DOHH2 (cell line): ENCODE results near the gene ZSCAN32.

ENCODE experiments used
- H3F3A ChIP-seq: fragments of 200-600 bp; sonication (generic), shearing (Covaris generic); 2 replicates; pipeline ENCODE4 v1.6.0; 2016; ENCODE audit warnings: antibody characterized with exemption, mild to moderate bottlenecking; ENCODE audit not compliant: control insufficient read depth, insufficient read depth
- H3K27ac ChIP-seq: fragments of 200-600 bp; sonication (generic); 2 replicates; pipeline ENCODE4 v1.5.1; 2014; ENCODE audit warnings: low read depth, mild to moderate bottlenecking, low read length, moderate library complexity
- H3K27me3 ChIP-seq: fragments of 200-600 bp; sonication (generic); 2 replicates; pipeline ENCODE4 v1.6.1; 2014; ENCODE audit warnings: mild to moderate bottlenecking, low read length, mixed read lengths; ENCODE audit not compliant: control insufficient read depth
- H3K36me3 ChIP-seq: fragments of 200-600 bp; sonication (generic); 2 replicates; pipeline ENCODE4 v1.6.1; 2014; ENCODE audit warnings: mild to moderate bottlenecking, low read length, moderate library complexity, mixed read lengths; ENCODE audit not compliant: control insufficient read depth
- H3K4me1 ChIP-seq: fragments of 200-600 bp; sonication (generic); 2 replicates; pipeline ENCODE4 v1.6.1; 2014; ENCODE audit warnings: mild to moderate bottlenecking, low read length, mixed read lengths; ENCODE audit not compliant: control insufficient read depth
- H3K4me2 ChIP-seq: fragments of 200-600 bp; sonication (generic); 2 replicates; pipeline ENCODE4 v1.6.0; 2014; ENCODE audit warnings: mild to moderate bottlenecking, low read length, moderate library complexity
- H3K4me3 ChIP-seq: fragments of 200-600 bp; sonication (generic); 2 replicates; pipeline ENCODE4 v1.5.1; 2014; ENCODE audit warnings: mild to moderate bottlenecking, low read length, mixed read lengths
- H3K79me2 ChIP-seq: fragments of 200-600 bp; sonication (generic); 2 replicates; pipeline ENCODE4 v1.6.1; 2014; ENCODE audit warnings: mild to moderate bottlenecking, low read length, mixed read lengths; ENCODE audit not compliant: control insufficient read depth
- H3K9me2 ChIP-seq: fragments of 200-600 bp; sonication (generic); replicated peaks from 2 replicates; pipeline ENCODE4 v1.6.1; 2014; ENCODE audit warnings: mild to moderate bottlenecking, low read length, mixed read lengths; ENCODE audit not compliant: control insufficient read depth
- H3K9me3 ChIP-seq: fragments of 200-600 bp; sonication (generic); 2 replicates; pipeline ENCODE4 v1.6.1; 2014; ENCODE audit warnings: antibody characterized with exemption, low read length, mixed read lengths; ENCODE audit not compliant: control insufficient read depth, insufficient read depth
- H4K20me1 ChIP-seq: fragments of 200-600 bp; sonication (generic); 2 replicates; pipeline ENCODE4 v1.6.0; 2014; ENCODE audit warnings: low read depth, mild to moderate bottlenecking, antibody characterized with exemption, low read length, moderate library complexity; ENCODE audit not compliant: control insufficient read depth, insufficient read depth
- CTCF ChIP-seq: fragments of 200-600 bp; sonication (generic); IDR thresholded peaks from one replicate; pipeline ENCODE4 v1.5.1; 2014; ENCODE audit warnings: antibody characterized with exemption, mild to moderate bottlenecking, low read depth, low read length; ENCODE audit not compliant: poor library complexity, severe bottlenecking
- EZH2phosphoT487 ChIP-seq: fragments of 200-600 bp; sonication (generic); IDR thresholded peaks from 2 replicates; pipeline ENCODE4 v1.6.1; 2017; ENCODE audit warnings: borderline replicate concordance, mild to moderate bottlenecking, antibody characterized with exemption, low read length, moderate library complexity, mixed read lengths

Gene ZSCAN32

GRCh38 chr16:3383045-3383448, 17.8 kb downstream of the ZSCAN32 start:
- Histone ChIP-seq H3K4me1 (no peaks in the 10 kb centered on the region), H3K9me3 (peaks cover 50% of the 10 kb centered on the region), H3F3A (no peaks in the 10 kb centered on the region), H3K36me3 (peaks cover 49% of the 10 kb centered on the region), H3K79me2 (0 out of 2 replicates have a peak, but pooled peaks cover 4% of the 10 kb centered on the region), H3K27ac (no peak overlapping the region), H3K4me2 (no peak overlapping the region), H4K20me1 (no peaks in the 10 kb centered on the region), H3K27me3 (no peaks in the 10 kb centered on the region), H3K4me3 (no peak overlapping the region), H3K9me2 (no peaks in the 10 kb centered on the region)
- TF ChIP-seq CTCF: no peak

GRCh38 chr16:3377917-3378316, 22.9 kb downstream of the ZSCAN32 start:
- H4K20me1 ChIP-seq: no peaks in the 10 kb centered on the region
- H3K4me3 ChIP-seq: no peak overlapping the region
- peaks cover 16% of the 10 kb centered on the region for H3K36me3 ChIP-seq
- no peaks in the 10 kb centered on the region for H3K79me2 ChIP-seq
- H3K27me3 ChIP-seq: no peaks in the 10 kb centered on the region
- H3K9me3 ChIP-seq: peaks cover 26% of the 10 kb centered on the region
- H3K4me2 ChIP-seq: no peak overlapping the region
- no peaks in the 10 kb centered on the region for H3F3A ChIP-seq
- TF ChIP-seq CTCF (no peak), EZH2phosphoT487 (no peak)
- H3K27ac ChIP-seq: no peak overlapping the region
- H3K4me1 ChIP-seq: no peaks in the 10 kb centered on the region
- H3K9me2 ChIP-seq: no peaks in the 10 kb centered on the region

GRCh38 chr16:3375680-3376079, 25.1 kb downstream of the ZSCAN32 start:
- Histone ChIP-seq H3K79me2 (no peaks in the 10 kb centered on the region), H3K4me3 (no peak overlapping the region), H3K9me3 (peaks cover 5% of the 10 kb centered on the region; the same call in 1 of the 2 replicates), H4K20me1 (no peaks in the 10 kb centered on the region), H3K36me3 (no peaks in the 10 kb centered on the region), H3K4me2 (no peak overlapping the region), H3F3A (no peaks in the 10 kb centered on the region), H3K4me1 (no peaks in the 10 kb centered on the region), H3K27me3 (no peaks in the 10 kb centered on the region), H3K27ac (no peak overlapping the region), H3K9me2 (no peaks in the 10 kb centered on the region)
- TF ChIP-seq EZH2phosphoT487: no peak
- TF ChIP-seq CTCF: no peak

GRCh38 chr16:3369073-3369472, 31.7 kb downstream of the ZSCAN32 start:
- no peaks in the 10 kb centered on the region for H3K9me2 ChIP-seq
- H3K27me3 ChIP-seq: no peaks in the 10 kb centered on the region
- H4K20me1 ChIP-seq: no peaks in the 10 kb centered on the region
- no peaks in the 10 kb centered on the region for H3F3A ChIP-seq
- H3K4me1 ChIP-seq: 0 out of 2 replicates have a peak, but pooled peaks cover 7% of the 10 kb centered on the region
- no peaks in the 10 kb centered on the region for H3K36me3 ChIP-seq
- H3K79me2 ChIP-seq: no peaks in the 10 kb centered on the region
- H3K4me2 ChIP-seq: no peak overlapping the region
- no peak for TF ChIP-seq CTCF
- no peak for TF ChIP-seq EZH2phosphoT487
- H3K9me3 ChIP-seq: peaks cover 9% of the 10 kb centered on the region
- H3K27ac ChIP-seq: no peak overlapping the region
- H3K4me3 ChIP-seq: no peak overlapping the region
